Gastrocnemius medialis (tissue), 4 donors: ENCODE results near the gene WDR49. TPM values are rescaled to one million over a fixed set of nuclear protein-coding genes. Genes with fewer than 3 reads are reported as not detected.

Source experiments
- ATAC-seq, 2 donors: fragments of 150-250 bp; one replicate each; pipeline ENCODE4 v1.9.1; 2016
- DNase-seq, 2 donors: peaks; one replicate each; pipeline ENCODE4 v3.0.0-alpha.2; 2019
- H3K27ac ChIP-seq, 4 donors: fragments of 200-600 bp; sonication (generic); 1 replicate in 1 of 4; 2 replicates in 3 of 4; pipeline ENCODE4 v1.5.1; 2016 to 2018; ENCODE audit warnings: mild to moderate bottlenecking in 2 of 4, moderate library complexity in 1 of 4
- H3K27me3 ChIP-seq, 3 donors: fragments of 200-600 bp; sonication (generic) in 2 of 3; 1 replicate in 1 of 3; 2 replicates in 2 of 3; pipeline versions ENCODE4 v1.5.1 to v1.6.0; 2016 to 2019; ENCODE audit warnings: mild to moderate bottlenecking in 1 of 3, moderate library complexity in 1 of 3
- H3K36me3 ChIP-seq, 2 donors: fragments of 200-600 bp; sonication (generic) in 1 of 2; one replicate each; pipeline ENCODE4 v1.5.1; 2017 to 2018
- H3K4me1 ChIP-seq, 2 donors: fragments of 200-600 bp; sonication (generic) in 1 of 2; one replicate each; pipeline ENCODE4 v1.5.1; 2016 to 2017; ENCODE audit warnings: mild to moderate bottlenecking in 2 of 2
- H3K4me3 ChIP-seq, 4 donors: fragments of 200-600 bp; sonication (generic) in 3 of 4; 1 replicate in 1 of 4; 2 replicates in 3 of 4; pipeline ENCODE4 v1.5.1; 2016 to 2019; ENCODE audit warnings: mild to moderate bottlenecking in 2 of 4
- H3K9me3 ChIP-seq, 3 donors: fragments of 200-600 bp; sonication (generic) in 2 of 3; 1 replicate in 1 of 3; 2 replicates in 2 of 3; pipeline ENCODE4 v1.5.1; 2016 to 2019
- POLR2A ChIP-seq, 2 donors: fragments of 450-650 bp; IDR thresholded peaks; one replicate each; pipeline ENCODE4 v1.6.1; 2017; ENCODE audit warnings: antibody characterized with exemption in 2 of 2, mild to moderate bottlenecking in 2 of 2, moderate library complexity in 2 of 2
- in situ Hi-C, 4 donors: fragments of 200-750 bp; cut with MboI; loops; one replicate each; pipeline versions ENCODE4 v1.15.0 to v1.8.0; 2017; ENCODE audit warnings: low sequenced_read_pairs in 4 of 4
- intact Hi-C: fragments of 100-400 bp; cut with DNase I; formaldehyde crosslinking; loops from one replicate; pipeline ENCODE4 v1.15.1; 2023; ENCODE audit warnings: low total_unique reads
- total RNA-seq, 4 donors: library from RNA; depleted of rRNA; stranded (reverse); fragments of >200 nt; gene quantifications; one replicate each; pipeline versions ENCODE4 v1.1.0 to v1.2.3, GENCODE V29; 2016
- TF ChIP-seq, protein P1 (sequence below), 5 experiments: fragments of 450-650 bp in 3 of 5; fragments of 200-600 bp in 2 of 5; sonication (generic) in 2 of 5; IDR thresholded peaks in 4 of 5; conservative IDR thresholded peaks in 1 of 5; 1 replicate in 4 of 5; 2 replicates in 1 of 5; pipeline ENCODE4 v1.5.1; 2016 to 2019; ENCODE audit warnings: antibody characterized with exemption in 5 of 5, mild to moderate bottlenecking in 3 of 5, moderate library complexity in 3 of 5

The WDR49 gene
- total RNA-seq, 4 donors from 2014 or later: 0.29 to 1.2 (median 0.68) TPM

DNA sequence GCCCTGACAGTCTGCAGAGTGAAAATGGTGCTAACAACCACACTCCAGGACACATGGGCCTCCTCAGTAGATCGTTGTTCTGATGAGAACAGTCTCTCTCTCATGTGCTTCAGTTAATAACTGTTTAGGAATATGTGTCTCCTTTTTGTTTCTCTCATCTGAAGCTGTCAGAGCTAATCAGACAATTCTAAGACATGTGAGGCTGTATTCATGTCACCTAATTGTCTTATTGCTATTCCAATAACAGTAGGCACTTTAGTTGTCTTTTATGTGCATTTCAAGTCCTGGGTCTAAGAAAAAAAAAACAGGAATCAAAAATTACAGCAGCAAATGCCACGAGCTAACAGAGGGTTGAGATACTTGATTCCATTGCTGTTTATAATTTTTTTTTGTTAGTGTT is 89.1 kb downstream of the WDR49 start:
- intact Hi-C loops: no loop called here
- DNase-seq: no peak
- Histone ChIP-seq H3K27ac (no peak overlapping the region), H3K4me3 (no peak overlapping the region), H3K36me3 (no peaks in the 10 kb centered on the region), H3K9me3 (no peaks in the 10 kb centered on the region), H3K4me1 (no peaks in the 10 kb centered on the region), H3K27me3 (no peaks in the 10 kb centered on the region)
- no peak for TF ChIP-seq POLR2A (IDR thresholded peaks at IDR 0.05)
- TF ChIP-seq, protein P1, sequence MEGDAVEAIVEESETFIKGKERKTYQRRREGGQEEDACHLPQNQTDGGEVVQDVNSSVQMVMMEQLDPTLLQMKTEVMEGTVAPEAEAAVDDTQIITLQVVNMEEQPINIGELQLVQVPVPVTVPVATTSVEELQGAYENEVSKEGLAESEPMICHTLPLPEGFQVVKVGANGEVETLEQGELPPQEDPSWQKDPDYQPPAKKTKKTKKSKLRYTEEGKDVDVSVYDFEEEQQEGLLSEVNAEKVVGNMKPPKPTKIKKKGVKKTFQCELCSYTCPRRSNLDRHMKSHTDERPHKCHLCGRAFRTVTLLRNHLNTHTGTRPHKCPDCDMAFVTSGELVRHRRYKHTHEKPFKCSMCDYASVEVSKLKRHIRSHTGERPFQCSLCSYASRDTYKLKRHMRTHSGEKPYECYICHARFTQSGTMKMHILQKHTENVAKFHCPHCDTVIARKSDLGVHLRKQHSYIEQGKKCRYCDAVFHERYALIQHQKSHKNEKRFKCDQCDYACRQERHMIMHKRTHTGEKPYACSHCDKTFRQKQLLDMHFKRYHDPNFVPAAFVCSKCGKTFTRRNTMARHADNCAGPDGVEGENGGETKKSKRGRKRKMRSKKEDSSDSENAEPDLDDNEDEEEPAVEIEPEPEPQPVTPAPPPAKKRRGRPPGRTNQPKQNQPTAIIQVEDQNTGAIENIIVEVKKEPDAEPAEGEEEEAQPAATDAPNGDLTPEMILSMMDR (IDR thresholded peaks at IDR 0.05 in 4 of 5, conservative IDR thresholded peaks at IDR 0.05 in 1 of 5): no peak
- ATAC-seq: no peak
- in situ Hi-C loops: no loop called here

DNA sequence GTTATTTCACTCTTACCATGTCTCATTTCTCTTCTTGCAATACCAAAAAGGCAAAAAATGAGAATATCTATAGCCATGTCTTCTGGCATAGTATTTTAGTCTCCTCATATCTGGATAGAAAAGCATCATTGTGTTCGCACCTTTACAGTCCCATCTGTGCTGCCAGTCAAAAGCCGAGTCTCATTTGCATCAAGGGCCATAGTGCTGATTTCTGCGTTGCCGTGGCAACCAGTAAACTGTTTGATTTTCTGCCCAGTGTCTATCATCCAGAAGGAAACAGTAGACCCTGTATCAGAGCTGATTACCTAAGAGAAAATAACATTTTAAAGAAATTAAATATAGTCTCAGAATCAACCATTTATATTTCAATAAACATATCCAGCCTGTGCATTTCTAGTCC is 93.8 kb downstream of the WDR49 start:
- intact Hi-C loops (no loop called here), in situ Hi-C loops (no loop called here)
- no peaks in the 10 kb centered on the region for H3K36me3 ChIP-seq
- no peak overlapping the region for H3K4me3 ChIP-seq
- H3K4me1 ChIP-seq: no peaks in the 10 kb centered on the region
- no peaks in the 10 kb centered on the region for H3K9me3 ChIP-seq
- ATAC-seq (no peak), DNase-seq (no peak)
- H3K27me3 ChIP-seq: no peaks in the 10 kb centered on the region
- H3K27ac ChIP-seq: no peak overlapping the region
- TF ChIP-seq POLR2A (IDR thresholded peaks at IDR 0.05): no peak
- TF ChIP-seq, protein P1 (IDR thresholded peaks at IDR 0.05 in 4 of 5, conservative IDR thresholded peaks at IDR 0.05 in 1 of 5): no peak

DNA sequence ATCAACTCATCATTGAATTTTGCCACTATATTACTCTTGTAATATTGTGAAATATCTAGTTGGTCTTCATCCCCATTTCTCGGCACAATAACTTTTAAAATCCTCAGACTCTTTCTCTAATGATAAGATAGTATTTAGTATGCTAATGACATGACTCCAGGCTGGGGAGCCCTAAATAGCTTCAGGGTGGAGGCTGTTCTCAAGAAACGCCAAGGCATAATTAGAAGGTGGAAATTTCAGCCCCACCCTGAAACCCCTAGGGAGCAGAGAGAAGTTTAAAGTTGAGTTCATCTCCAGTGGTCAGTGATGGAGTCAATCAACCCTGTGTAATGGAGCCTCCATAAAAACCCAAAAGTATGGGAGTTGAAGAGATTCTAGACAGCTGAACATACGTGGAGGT is 98.8 kb downstream of the WDR49 start:
- Histone ChIP-seq H3K27ac (no peak overlapping the region), H3K36me3 (no peaks in the 10 kb centered on the region), H3K4me3 (no peak overlapping the region), H3K27me3 (no peaks in the 10 kb centered on the region), H3K4me1 (no peaks in the 10 kb centered on the region), H3K9me3 (no peaks in the 10 kb centered on the region)
- in situ Hi-C loops: no loop called here
- intact Hi-C loops: no loop called here
- no peak for TF ChIP-seq POLR2A (IDR thresholded peaks at IDR 0.05)
- TF ChIP-seq, protein P1 (IDR thresholded peaks at IDR 0.05 in 4 of 5, conservative IDR thresholded peaks at IDR 0.05 in 1 of 5): no peak
- DNase-seq (no peak), ATAC-seq (no peak)

DNA sequence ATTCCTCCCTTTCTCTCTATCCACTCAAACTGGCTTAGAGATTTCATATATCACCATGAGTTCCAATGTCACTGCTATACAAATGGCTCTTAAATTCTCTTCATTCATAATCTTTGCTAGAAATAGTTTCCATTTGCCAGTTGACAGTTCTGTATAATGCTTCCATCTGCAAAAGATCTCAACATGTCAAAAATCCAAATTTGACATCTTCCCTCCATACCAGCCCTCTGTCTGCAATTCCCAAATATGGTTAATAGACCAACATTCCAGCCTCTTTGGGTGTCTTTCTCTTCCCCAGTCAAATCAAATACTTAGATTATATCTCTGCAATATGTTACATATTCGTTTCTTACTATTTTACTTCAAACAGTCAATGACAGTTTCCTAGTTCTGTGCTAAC is 115.7 kb downstream of the WDR49 start:
- no peaks in the 10 kb centered on the region for H3K4me1 ChIP-seq
- no peak overlapping the region for H3K27ac ChIP-seq
- no peaks in the 10 kb centered on the region for H3K27me3 ChIP-seq
- H3K4me3 ChIP-seq: no peak overlapping the region
- no peaks in the 10 kb centered on the region for H3K36me3 ChIP-seq
- TF ChIP-seq, protein P1 (IDR thresholded peaks at IDR 0.05 in 4 of 5, conservative IDR thresholded peaks at IDR 0.05 in 1 of 5): no peak
- H3K9me3 ChIP-seq: no peaks in the 10 kb centered on the region
- intact Hi-C loops (no loop called here), in situ Hi-C loops (no loop called here)
- DNase-seq (no peak), ATAC-seq (no peak)

DNA sequence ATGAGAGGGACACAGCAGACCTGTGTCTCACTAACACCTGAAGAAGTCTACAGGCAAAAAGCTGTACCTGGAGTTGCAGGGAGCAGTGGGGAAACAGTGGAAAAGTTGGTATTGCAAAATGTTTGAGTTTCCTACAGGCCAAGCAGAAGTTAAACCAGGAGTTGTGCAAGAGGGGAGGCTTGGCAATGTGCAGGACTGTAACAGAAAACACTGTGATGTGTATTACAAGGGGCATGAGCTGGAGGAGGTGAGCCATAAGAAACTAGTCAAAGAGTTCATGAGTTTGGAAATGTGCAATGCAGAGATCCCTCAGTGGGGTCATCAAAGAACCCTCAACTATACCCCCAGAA is 132.8 kb downstream of the WDR49 start:
- in situ Hi-C loops: no loop called here
- TF ChIP-seq, protein P1 (IDR thresholded peaks at IDR 0.05 in 4 of 5, conservative IDR thresholded peaks at IDR 0.05 in 1 of 5): no peak
- TF ChIP-seq POLR2A (IDR thresholded peaks at IDR 0.05): no peak
- no peak for DNase-seq
- no peak overlapping the region for H3K27ac ChIP-seq
- no peaks in the 10 kb centered on the region for H3K4me1 ChIP-seq
- no peak overlapping the region for H3K4me3 ChIP-seq
- no peak for ATAC-seq
- no peaks in the 10 kb centered on the region for H3K9me3 ChIP-seq
- H3K36me3 ChIP-seq: no peaks in the 10 kb centered on the region
- no peaks in the 10 kb centered on the region for H3K27me3 ChIP-seq
- intact Hi-C loops: no loop called here
